H1 (cell line): ENCODE results near the gene RNU7-1. TPM values are rescaled to one million over a fixed set of nuclear protein-coding genes. Genes with fewer than 3 reads are reported as not detected.

ENCODE experiments used
- CTCF ChIA-PET: fragments of 300-600 bp; sonication (Branson Sonifier 250); formaldehyde crosslinking; loops from one replicate; lab custom pipeline; 2021; ENCODE audit not compliant: partially characterized antibody; lab: Charles Lee
- POLR2A ChIA-PET: fragments of 300-600 bp; sonication (Branson Sonifier 250); formaldehyde crosslinking; loops from one replicate; lab custom pipeline; 2021; ENCODE audit warnings: inconsistent platforms; ENCODE audit not compliant: partially characterized antibody; lab: Charles Lee
- DNase-seq, 2 experiments: peaks; one replicate each; pipeline versions ENCODE4 v3.0.0 to v3.0.0-alpha.2; 2010 to 2022; ENCODE audit warnings: low spot score in 2 of 2, low read depth in 1 of 2, mixed read lengths in 1 of 2
- FAIRE-seq: peaks from 2 replicates; lab custom pipeline; 2011; peaks lifted over from hg19 to GRCh38; lab: Jason Lieb, UNC
- H2AFZ ChIP-seq: 2 replicates; pipeline ENCODE4 v1.8.1; 2012; ENCODE audit warnings: low read length, inconsistent platforms
- H2AK5ac ChIP-seq: 2 replicates; pipeline ENCODE4 v1.6.1; 2013; ENCODE audit warnings: low read depth, low read length
- H2BK120ac ChIP-seq: replicated peaks from 2 replicates; pipeline ENCODE3; 2013; ENCODE audit warnings: low read depth, low read length, inconsistent platforms
- H2BK12ac ChIP-seq: 2 replicates; pipeline ENCODE4 v1.6.1; 2013; ENCODE audit warnings: low read depth, low read length
- H2BK15ac ChIP-seq: 2 replicates; pipeline ENCODE4 v1.6.1; 2013; ENCODE audit warnings: low read length
- H2BK20ac ChIP-seq: 2 replicates; pipeline ENCODE4 v1.6.1; 2013; ENCODE audit warnings: low read length
- H2BK5ac ChIP-seq: 2 replicates; pipeline ENCODE4 v1.6.1; 2013; ENCODE audit warnings: low read depth, low read length
- H3K14ac ChIP-seq: 2 replicates; pipeline ENCODE4 v1.6.1; 2013; ENCODE audit warnings: inconsistent platforms; ENCODE audit not compliant: insufficient read length
- H3K18ac ChIP-seq: 2 replicates; pipeline ENCODE4 v1.6.1; 2013; ENCODE audit warnings: low read length; ENCODE audit errors: extremely low read depth
- H3K23ac ChIP-seq: 2 replicates; pipeline ENCODE4 v1.6.1; 2013; ENCODE audit warnings: inconsistent platforms; ENCODE audit not compliant: insufficient read length
- H3K23me2 ChIP-seq: 2 replicates; pipeline ENCODE4 v1.6.1; 2013; ENCODE audit warnings: low read depth, low read length
- H3K27ac ChIP-seq: 2 replicates; pipeline ENCODE4 v1.6.1; 2011; ENCODE audit warnings: low read depth, low read length, inconsistent platforms
- H3K27me3 ChIP-seq, 4 experiments: replicated peaks in 1 of 4; 1 replicate in 1 of 4; 2 replicates in 3 of 4; pipeline versions ENCODE4 v1.6.1 to v1.8.1; 2011 to 2013; ENCODE audit warnings: low read length in 3 of 4, mild to moderate bottlenecking in 3 of 4, inconsistent platforms in 2 of 4, mixed read lengths in 2 of 4, moderate library complexity in 1 of 4; ENCODE audit not compliant: control insufficient read depth in 3 of 4, insufficient read depth in 3 of 4; ENCODE audit errors: extremely low read depth in 1 of 4
- H3K36me3 ChIP-seq, 4 experiments: 2 replicates each; pipeline versions ENCODE4 v1.6.1 to v1.8.1; 2011 to 2013; ENCODE audit warnings: mild to moderate bottlenecking in 4 of 4, low read length in 3 of 4, moderate library complexity in 2 of 4, control low read depth in 1 of 4, inconsistent platforms in 1 of 4; ENCODE audit not compliant: insufficient read depth in 4 of 4, control insufficient read depth in 2 of 4
- H3K4ac ChIP-seq: replicated peaks from 2 replicates; pipeline ENCODE3; 2013; ENCODE audit warnings: low read length, low read depth, mixed read lengths, inconsistent platforms; ENCODE audit not compliant: insufficient read length
- H3K4me1 ChIP-seq, 4 experiments: replicated peaks in 1 of 4; 1 replicate in 1 of 4; 2 replicates in 3 of 4; pipeline versions ENCODE4 v1.6.1 to v1.8.1; 2011 to 2013; ENCODE audit warnings: low read length in 3 of 4, inconsistent platforms in 2 of 4, mixed read lengths in 1 of 4; ENCODE audit not compliant: insufficient read depth in 4 of 4, control insufficient read depth in 3 of 4
- H3K4me2 ChIP-seq, 2 experiments: 2 replicates each; pipeline versions ENCODE4 v1.6.1 to v1.8.1; 2011 to 2013; ENCODE audit warnings: low read depth in 2 of 2, low read length in 2 of 2, control low read depth in 1 of 2, inconsistent platforms in 1 of 2, mild to moderate bottlenecking in 1 of 2; ENCODE audit not compliant: insufficient read depth in 1 of 2
- H3K4me3 ChIP-seq, 4 experiments: fragments of 200-600, 300-600 bp in 1 of 4; sonication (generic), shearing (Covaris generic), sonication (Bioruptor Twin) in 1 of 4; 2 replicates each; pipeline versions ENCODE4 v1.5.1 to v1.8.1; 2011 to 2016; ENCODE audit warnings: low read length in 4 of 4, low read depth in 3 of 4, control low read depth in 2 of 4, inconsistent platforms in 2 of 4, mild to moderate bottlenecking in 2 of 4, mixed read lengths in 1 of 4, moderate library complexity in 1 of 4; ENCODE audit not compliant: insufficient read depth in 2 of 4; ENCODE audit errors: extremely low read depth in 1 of 4
- H3K56ac ChIP-seq: replicated peaks from 2 replicates; pipeline ENCODE3; 2013; ENCODE audit warnings: low read depth, mild to moderate bottlenecking, mixed read lengths, low read length, inconsistent platforms; ENCODE audit not compliant: insufficient read length
- H3K79me1 ChIP-seq: 2 replicates; pipeline ENCODE4 v1.6.1; 2013; ENCODE audit warnings: low read depth, low read length, control low read depth
- H3K79me2 ChIP-seq, 2 experiments: 2 replicates each; pipeline versions ENCODE4 v1.6.1 to v1.8.1; 2012 to 2013; ENCODE audit warnings: low read length in 2 of 2, mild to moderate bottlenecking in 2 of 2, inconsistent platforms in 1 of 2; ENCODE audit not compliant: insufficient read depth in 2 of 2, control insufficient read depth in 1 of 2
- H3K9ac ChIP-seq, 4 experiments: replicated peaks in 1 of 4; 1 replicate in 1 of 4; 2 replicates in 3 of 4; pipeline versions ENCODE4 v1.6.1 to v1.8.1; 2011 to 2013; ENCODE audit warnings: low read depth in 3 of 4, low read length in 3 of 4, control low read depth in 2 of 4, mild to moderate bottlenecking in 2 of 4, moderate library complexity in 2 of 4, inconsistent platforms in 1 of 4; ENCODE audit errors: extremely low read depth in 1 of 4
- H3K9me3 ChIP-seq, 2 experiments: 2 replicates each; pipeline versions ENCODE4 v1.6.1 to v1.8.1; 2012 to 2013; ENCODE audit warnings: mild to moderate bottlenecking in 2 of 2, moderate library complexity in 2 of 2, control low read depth in 1 of 2, inconsistent platforms in 1 of 2, low read depth in 1 of 2, low read length in 1 of 2, mixed read lengths in 1 of 2; ENCODE audit not compliant: insufficient read depth in 2 of 2
- H4K20me1 ChIP-seq, 2 experiments: replicated peaks in 1 of 2; 2 replicates each; pipeline versions ENCODE3 to v1.8.1; 2011 to 2013; ENCODE audit warnings: inconsistent platforms in 2 of 2, low read length in 2 of 2, mild to moderate bottlenecking in 1 of 2; ENCODE audit not compliant: insufficient read depth in 2 of 2, control insufficient read depth in 1 of 2
- H4K5ac ChIP-seq: 2 replicates; pipeline ENCODE4 v1.6.1; 2013; ENCODE audit warnings: low read length, low read depth, mixed read lengths, inconsistent platforms; ENCODE audit not compliant: insufficient read length
- H4K8ac ChIP-seq: 2 replicates; pipeline ENCODE4 v1.8.0; 2013; ENCODE audit warnings: mild to moderate bottlenecking, moderate library complexity, low read length, inconsistent platforms; ENCODE audit not compliant: insufficient read depth; ENCODE audit errors: extremely low read depth
- H4K91ac ChIP-seq: replicated peaks from 2 replicates; pipeline ENCODE3; 2013; ENCODE audit warnings: low read length, mixed read lengths, inconsistent platforms; ENCODE audit not compliant: insufficient read length
- BCL11A ChIP-seq, 2 experiments: IDR thresholded peaks; one replicate each; pipeline ENCODE4 v1.6.1; 2011; ENCODE audit warnings: low read depth in 2 of 2, low read length in 2 of 2, mild to moderate bottlenecking in 2 of 2
- CBX5 ChIP-seq: fragments of 300-800, 300-1000 bp; sonication (generic); IDR thresholded peaks from 2 replicates; pipeline ENCODE4 v1.7.1; 2016; ENCODE audit warnings: antibody characterized with exemption, low read length, low read depth
- CREB1 ChIP-seq: IDR thresholded peaks from 2 replicates; pipeline ENCODE4 v1.6.1; 2012; ENCODE audit warnings: inconsistent platforms
- GTF2F1 ChIP-seq: IDR thresholded peaks from 2 replicates; pipeline ENCODE4 v1.6.1; 2012; ENCODE audit warnings: low read depth, low read length, improper control_type of control experiment, borderline replicate concordance
- JUN ChIP-seq: IDR thresholded peaks from 2 replicates; pipeline ENCODE4 v1.6.1; 2011; ENCODE audit warnings: low read depth, mild to moderate bottlenecking, improper control_type of control experiment, low read length
- KDM1A ChIP-seq: fragments of 200-600, 300-600 bp; sonication (generic); IDR thresholded peaks from 2 replicates; pipeline ENCODE4 v1.7.1; 2016; ENCODE audit warnings: mild to moderate bottlenecking, low read length, borderline replicate concordance
- POLR2A ChIP-seq, 2 experiments: IDR thresholded peaks; 1 replicate in 1 of 2; 2 replicates in 1 of 2; pipeline ENCODE4 v1.6.1; 2011; ENCODE audit warnings: low read depth in 2 of 2, low read length in 2 of 2, mild to moderate bottlenecking in 2 of 2; ENCODE audit errors: control extremely low read depth in 1 of 2
- POLR2AphosphoS5 ChIP-seq: IDR thresholded peaks from 2 replicates; pipeline ENCODE4 v1.6.1; 2011; ENCODE audit warnings: low read depth, low read length
- SIN3A ChIP-seq, 2 experiments: IDR thresholded peaks in 1 of 2; conservative IDR thresholded peaks in 1 of 2; 2 replicates each; pipeline ENCODE4 v1.6.1; 2011 to 2012; ENCODE audit warnings: low read length in 2 of 2, improper control_type of control experiment in 1 of 2, low read depth in 1 of 2, mild to moderate bottlenecking in 1 of 2
- SRF ChIP-seq: IDR thresholded peaks from 2 replicates; pipeline ENCODE4 v1.6.1; 2011; ENCODE audit warnings: mild to moderate bottlenecking, low read depth, low read length, moderate library complexity
- TCF12 ChIP-seq: IDR thresholded peaks from 2 replicates; pipeline ENCODE4 v1.6.1; 2011; ENCODE audit warnings: low read depth, mild to moderate bottlenecking, low read length
- WGBS, 2 experiments: shearing (Covaris generic) in 1 of 2; methylation state at CpG; one replicate each; pipeline versions ENCODE4 v1.1.6 to v1.1.7; 2013 to 2015; ENCODE audit warnings: low lambda C conversion rate in 2 of 2, mixed read lengths in 2 of 2, inconsistent platforms in 1 of 2, low coverage in 1 of 2, missing lambda C conversion rate in 1 of 2; ENCODE audit not compliant: insufficient replicate concordance in 2 of 2, insufficient coverage in 1 of 2, insufficient read length in 1 of 2; ENCODE audit errors: extremely low coverage in 1 of 2, missing lambda C conversion rate in 1 of 2; 5-methylcytosine and 5-hydroxymethylcytosine counted together
- polyA plus RNA-seq, 7 experiments: library from polyadenylated mRNA; depleted of rRNA in 3 of 7; stranded (reverse) in 5 of 7; unstranded in 2 of 7; fragments of >200 nt in 5 of 7; fragments of 200-250 nt in 2 of 7; gene quantifications; 1 replicate in 5 of 7; 2 replicates in 1 of 7; 4 replicates in 1 of 7; pipeline versions ENCODE4 v1.2.1 to v1.2.3, GENCODE V29; 2011 to 2013; ENCODE audit warnings: missing spikeins in 2 of 7, mixed read lengths in 2 of 7
- total RNA-seq: library from RNA; stranded (reverse); fragmentation: NEBNext Ultra II Directional; extraction: Animal tissue kit (Norgen Biotek cat#: 25700); gene quantifications from 2 replicates; pipeline ENCODE4 v1.2.1, GENCODE V29; 2021
- TF ChIP-seq, protein P1 (sequence below): IDR thresholded peaks from 2 replicates; pipeline ENCODE4 v1.6.1; 2011; ENCODE audit warnings: low read length, improper control_type of control experiment
- TF ChIP-seq, protein P2 (sequence below): IDR thresholded peaks from 2 replicates; pipeline ENCODE4 v1.6.1; 2011; ENCODE audit warnings: low read depth, mild to moderate bottlenecking, low read length; ENCODE audit not compliant: insufficient read depth

RNU7-1 gene
- total and polyA plus RNA-seq, 2 of the 8 experiments (the other 6 are each of a cell fraction or from before 2014, with no cell fraction given), result not detected

DNA sequence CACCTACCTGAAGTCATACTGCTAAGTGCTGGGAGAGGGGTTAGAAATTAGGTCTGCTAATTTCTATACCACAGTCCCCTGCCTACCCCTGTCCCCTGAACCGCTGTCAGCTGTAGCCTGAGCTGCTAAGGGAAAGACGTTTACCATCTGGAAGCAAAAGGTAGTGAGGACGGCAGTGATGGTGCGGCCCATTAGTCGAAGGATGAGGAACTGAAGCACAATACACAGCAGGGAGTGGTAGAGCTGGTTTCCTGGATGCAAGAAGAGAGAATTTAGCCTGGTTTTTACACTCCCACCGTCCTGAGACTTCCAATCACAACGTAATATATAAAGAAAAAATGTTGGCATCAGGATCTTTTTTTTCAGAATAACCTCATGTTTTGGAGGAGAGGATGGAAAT lies 38.9 kb downstream of the RNU7-1 start:
- Histone ChIP-seq H2BK12ac (no peak overlapping the region), H3K27ac (no peak overlapping the region), H2BK5ac (no peak overlapping the region), H3K9ac (no peak overlapping the region), H3K4me3 (no peak overlapping the region), H3K23ac (no peak overlapping the region), H3K27me3 (no peaks in the 10 kb centered on the region), H3K56ac (no peak overlapping the region), H2BK15ac (no peak overlapping the region), H2AFZ (no peak overlapping the region), H3K18ac (no peak overlapping the region), H4K20me1 (peaks cover 5 to 6% of the 10 kb centered on the region in 2 experiments), H3K14ac (no peak overlapping the region), H4K91ac (no peak overlapping the region), H4K5ac (no peak overlapping the region), H3K23me2 (no peaks in the 10 kb centered on the region), H2AK5ac (no peak overlapping the region), H2BK120ac (no peak overlapping the region), H4K8ac (no peak overlapping the region), H2BK20ac (no peak overlapping the region), H3K79me2 (no peaks in the 10 kb centered on the region), H3K4ac (no peak overlapping the region), H3K36me3 (peaks cover 7 to 57% (median 20%) of the 10 kb centered on the region in 4 experiments; a peak in 7 of 8 replicates), H3K79me1 (0 out of 2 replicates have a peak, but pooled peaks cover 2% of the 10 kb centered on the region), H3K9me3 (no peaks in the 10 kb centered on the region), H3K4me1 (peaks cover 0 to 6% (median under 1%) of the 10 kb centered on the region in 4 experiments; a peak in 2 of 7 replicates), H3K4me2 (no peak overlapping the region)
- 67% methylated on average over 7 of the region's 7 CpGs; no CpG with 5 or more reads in 1 of the 2 experiments for WGBS, 2 experiments
- ChIA-PET CTCF (interaction anchor here (0.5 to 2.2 kb wide), 5 partner anchors 10 to 129 kb away, joined by 3 to 7 read pairs (median 3); partner anchors contain the start of gene C1RL), POLR2A (interaction anchor here (0.7 to 30.5 kb wide), 6 partner anchors 9 to 37 kb away, joined by 3 to 1596 read pairs (median 8); partner anchors contain the start of genes ATN1, C12orf57, PTPN6 and RNU7-1)
- FAIRE-seq (no peak), DNase-seq (no peak)
- TF ChIP-seq GTF2F1 (no peak), SIN3A (conservative IDR thresholded peaks at IDR 0.05 in 1 of 2, IDR thresholded peaks at IDR 0.05 in 1 of 2; ENCODE audit: low read depth in 1 of 2, low read length in 2 of 2) (no peak), TCF12 (no peak), SRF (no peak), KDM1A (no peak), CREB1 (no peak), POLR2A (IDR thresholded peaks at IDR 0.05; ENCODE audit: control extremely low read depth in 1 of 2, low read depth in 2 of 2, low read length in 2 of 2) (no peak), CBX5 (no peak), POLR2AphosphoS5 (no peak), JUN (no peak), BCL11A (IDR thresholded peaks at IDR 0.05; ENCODE audit: low read depth in 2 of 2, low read length in 2 of 2) (no peak)
- TF ChIP-seq, protein P1, sequence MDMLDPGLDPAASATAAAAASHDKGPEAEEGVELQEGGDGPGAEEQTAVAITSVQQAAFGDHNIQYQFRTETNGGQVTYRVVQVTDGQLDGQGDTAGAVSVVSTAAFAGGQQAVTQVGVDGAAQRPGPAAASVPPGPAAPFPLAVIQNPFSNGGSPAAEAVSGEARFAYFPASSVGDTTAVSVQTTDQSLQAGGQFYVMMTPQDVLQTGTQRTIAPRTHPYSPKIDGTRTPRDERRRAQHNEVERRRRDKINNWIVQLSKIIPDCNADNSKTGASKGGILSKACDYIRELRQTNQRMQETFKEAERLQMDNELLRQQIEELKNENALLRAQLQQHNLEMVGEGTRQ, result no peak
- TF ChIP-seq, protein P2, sequence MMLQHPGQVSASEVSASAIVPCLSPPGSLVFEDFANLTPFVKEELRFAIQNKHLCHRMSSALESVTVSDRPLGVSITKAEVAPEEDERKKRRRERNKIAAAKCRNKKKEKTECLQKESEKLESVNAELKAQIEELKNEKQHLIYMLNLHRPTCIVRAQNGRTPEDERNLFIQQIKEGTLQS, result no peak
